CD4-positive, alpha-beta T cell treated with Interleukin-4 for 1 hour (primary cell): ENCODE data around the gene TBC1D12.
"Not testable (repeated sequence)": the region's sequence is repeated elsewhere in the genome, so short reads cannot be mapped to it uniquely, and the experiment has no call there.

Source experiments
- DNase-seq, 2 donors: peaks; one replicate each; pipeline ENCODE4 v3.0.0-alpha.2; 2020 to 2022

TBC1D12 gene

GRCh38 chr10:94461503-94461902 is 59.2 kb downstream of the TBC1D12 start:
- no peak for DNase-seq

DNA sequence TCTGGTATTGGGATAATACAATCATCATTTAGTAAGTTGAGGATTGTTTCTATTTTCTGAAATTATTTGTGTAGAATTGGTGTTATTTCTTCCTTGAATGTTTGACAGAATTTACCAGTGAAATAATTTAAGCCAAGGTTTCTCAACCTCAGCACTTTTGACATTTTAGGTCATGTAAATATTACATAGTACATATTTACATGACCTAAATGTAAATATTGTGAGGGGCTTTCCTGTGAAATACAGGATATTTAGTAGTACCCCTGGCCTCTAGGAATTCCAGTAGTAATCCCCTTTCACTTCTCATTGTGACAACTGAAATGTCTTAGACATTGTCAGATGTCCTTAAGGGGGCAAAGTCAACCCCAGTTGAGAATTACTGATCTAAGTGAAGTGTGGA is 59.8 kb downstream of the TBC1D12 start:
- DNase-seq, result no peak

DNA sequence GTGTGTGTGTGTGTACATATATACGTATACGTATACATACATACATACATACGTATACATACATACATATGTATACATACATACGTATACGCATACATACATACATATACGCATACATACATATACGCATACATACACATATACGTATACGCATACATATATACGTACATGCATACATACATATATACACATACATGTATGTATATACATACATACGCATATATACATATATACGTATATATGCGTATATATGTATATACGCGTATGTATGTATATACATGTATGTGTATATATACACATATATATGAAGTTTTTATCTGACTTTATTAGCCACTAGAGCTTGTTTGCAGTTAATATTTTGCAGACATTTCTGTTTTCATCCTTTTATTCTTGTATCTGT is 63.3 kb downstream of the TBC1D12 start:
- DNase-seq, result no peak

- DNase-seq, result no peak
Observed at GRCh38 chr10:94481410-94481809, 79.1 kb downstream of the TBC1D12 start.

DNA sequence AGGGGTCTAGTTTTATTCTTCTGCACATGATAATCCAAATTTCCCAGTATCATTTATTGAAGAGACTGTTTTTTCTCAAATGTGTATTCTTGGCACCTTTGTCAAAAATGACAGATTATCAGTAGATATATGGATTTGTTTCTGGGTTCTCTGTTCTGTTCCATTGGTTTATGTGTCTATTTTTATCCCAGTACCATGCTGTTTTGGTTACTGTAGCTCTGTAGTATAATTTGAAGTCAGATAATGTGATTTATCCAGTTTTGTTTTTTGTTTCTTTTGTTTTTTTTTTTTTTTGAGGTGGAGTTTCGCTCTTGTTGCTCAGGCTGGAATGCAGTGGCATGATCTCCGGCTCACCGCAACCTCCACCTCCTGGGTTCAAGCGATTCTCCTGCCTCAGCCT is 81.6 kb downstream of the TBC1D12 start:
- no peak for DNase-seq

DNA sequence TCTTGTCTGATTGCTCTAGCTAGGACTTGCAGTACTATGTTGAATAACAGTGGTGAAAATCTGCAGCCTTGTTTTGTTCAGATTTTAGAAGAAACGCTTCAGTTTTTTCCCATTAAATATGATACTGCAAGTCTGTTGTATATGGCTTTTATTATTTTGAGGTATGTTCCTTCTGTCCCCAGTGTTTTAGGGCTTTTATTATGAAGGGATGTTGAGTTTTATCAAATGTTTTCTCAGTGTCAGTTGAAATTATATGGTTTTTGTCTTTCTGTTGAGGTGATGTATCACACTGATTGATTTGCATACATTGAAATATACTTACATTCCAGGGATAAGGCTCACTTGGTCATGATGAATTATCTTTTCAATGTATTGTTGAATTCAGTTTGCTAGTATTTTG is 82.8 kb downstream of the TBC1D12 start:
- DNase-seq, result no peak

GRCh38 chr10:94487575-94487974 is 85.2 kb downstream of the TBC1D12 start:
- no peak for DNase-seq

DNA sequence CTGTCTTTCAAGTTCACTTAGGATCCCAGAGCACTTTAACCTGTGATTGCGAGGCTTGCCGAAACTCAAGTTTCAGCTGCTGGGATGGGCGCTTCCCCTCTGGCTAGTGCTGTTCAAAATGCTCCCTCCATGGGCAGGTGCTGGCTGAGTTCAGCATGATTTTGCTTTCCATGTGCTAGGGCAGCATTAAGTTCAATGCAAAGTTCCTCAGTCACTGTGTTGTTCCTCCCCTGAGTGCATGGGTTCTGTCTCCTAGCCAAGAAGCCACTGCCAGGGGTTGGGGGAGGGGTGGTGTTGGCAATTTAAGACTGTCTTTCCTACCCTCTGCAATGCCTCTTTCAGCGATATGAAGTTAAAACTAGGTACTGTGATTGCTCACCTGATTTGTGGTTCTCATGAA is 86.8 kb downstream of the TBC1D12 start:
- DNase-seq, result no peak

GRCh38 chr10:94489976-94490788 is 87.8 kb downstream of the TBC1D12 start:
- no peak for DNase-seq

DNA sequence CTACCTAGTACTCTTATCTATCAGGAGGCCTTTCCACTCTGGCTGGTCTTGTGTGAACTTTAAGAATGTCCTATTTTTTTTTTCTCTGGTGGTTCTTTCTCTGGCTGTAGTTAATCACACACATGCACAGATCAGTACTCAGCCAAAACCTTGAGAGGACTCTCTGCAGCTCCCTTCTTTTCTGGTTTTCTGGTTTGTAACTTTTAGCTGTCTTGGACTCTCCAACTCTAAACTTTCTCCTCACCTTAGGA is 88.4 kb downstream of the TBC1D12 start:
- no peak for DNase-seq

DNA sequence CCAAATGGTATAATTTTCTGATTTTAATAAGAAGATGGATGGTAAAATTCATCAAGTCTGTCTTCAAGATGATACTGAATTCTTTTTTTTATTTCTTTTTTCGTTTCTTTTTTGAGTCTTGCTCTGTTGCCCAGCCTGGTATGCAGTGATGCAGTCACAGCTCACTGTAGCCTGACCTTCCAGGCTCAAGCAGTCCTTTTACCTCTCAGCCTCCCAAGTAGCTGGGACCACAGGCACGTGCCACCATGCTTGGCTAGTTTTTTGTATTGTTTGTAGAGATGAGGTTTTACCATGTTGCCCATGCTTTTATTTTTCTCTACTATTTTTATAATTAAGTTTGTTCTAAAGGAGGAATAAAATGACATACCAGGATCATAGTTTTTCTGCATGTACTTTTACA is 91.1 kb downstream of the TBC1D12 start:
- DNase-seq, result no peak

GRCh38 chr10:94496010-94496409 is 93.7 kb downstream of the TBC1D12 start:
- DNase-seq, result no peak

GRCh38 chr10:94496646-94497045 is 94.3 kb downstream of the TBC1D12 start:
- DNase-seq, result no peak

- no peak for DNase-seq
Observed at GRCh38 chr10:94500063-94500462, 97.7 kb downstream of the TBC1D12 start.

DNA sequence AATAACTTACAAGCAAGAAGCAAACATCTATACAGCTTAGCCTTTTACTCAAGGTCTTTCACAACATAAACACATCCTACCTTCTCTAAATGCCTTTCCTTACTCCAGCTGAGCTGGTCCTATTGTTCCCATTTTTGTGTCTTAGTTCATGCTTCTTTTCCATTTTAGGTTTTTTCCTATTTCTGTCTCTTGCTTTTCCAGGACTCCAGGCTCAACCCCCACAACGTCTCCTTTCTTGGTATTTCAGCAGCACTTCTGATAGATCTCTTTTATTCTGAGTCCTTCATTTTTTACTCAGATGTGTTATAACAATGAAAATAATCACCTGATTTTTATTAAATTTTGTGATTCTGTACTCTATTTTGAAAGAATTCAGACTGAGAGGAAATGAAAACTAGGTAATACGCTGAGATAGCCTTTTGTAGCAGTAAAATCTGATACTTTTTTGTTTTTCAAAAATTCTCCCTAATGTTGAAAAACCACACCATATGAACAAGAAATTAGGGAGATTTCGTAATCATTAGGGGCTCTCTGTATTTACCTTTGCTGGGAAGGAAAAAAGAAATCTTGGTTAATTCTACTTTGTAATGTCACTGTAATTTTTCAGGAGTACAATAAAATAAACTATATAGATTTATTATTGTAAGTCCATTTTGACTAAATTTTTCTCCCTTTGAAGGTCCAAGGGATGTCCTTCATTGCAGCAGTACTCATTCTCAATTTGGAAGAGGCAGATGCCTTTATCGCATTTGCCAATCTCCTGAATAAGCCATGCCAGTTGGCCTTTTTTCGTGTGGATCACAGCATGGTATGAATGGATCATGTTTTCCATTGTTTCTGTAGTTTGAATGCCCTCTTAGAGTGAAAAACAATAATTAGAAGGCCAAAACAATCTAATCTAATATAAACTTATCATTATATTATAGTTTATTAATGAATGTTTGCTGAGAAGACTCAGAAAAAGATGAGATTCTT is 119.2 kb downstream of the TBC1D12 start:
- DNase-seq, result no peak

DNA sequence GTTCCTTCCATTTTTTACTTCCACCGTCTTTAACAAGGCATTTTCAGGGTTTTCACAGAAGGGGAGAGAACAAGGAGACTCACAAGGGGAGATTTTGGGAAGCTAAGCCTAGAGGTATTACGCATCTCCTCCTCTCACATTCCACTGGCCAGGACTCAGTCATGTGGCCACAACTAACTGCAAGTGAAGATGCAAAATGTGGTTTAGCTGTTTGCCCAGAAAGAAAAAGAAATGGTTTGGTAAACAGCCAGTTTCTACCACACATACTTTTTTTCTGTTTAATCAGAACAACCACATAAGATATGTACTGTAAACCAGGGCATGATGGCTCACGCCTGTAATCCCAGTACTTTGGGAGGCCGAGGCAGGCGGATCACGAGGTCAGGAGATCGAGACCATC is 121.8 kb downstream of the TBC1D12 start:
- no peak for DNase-seq

DNA sequence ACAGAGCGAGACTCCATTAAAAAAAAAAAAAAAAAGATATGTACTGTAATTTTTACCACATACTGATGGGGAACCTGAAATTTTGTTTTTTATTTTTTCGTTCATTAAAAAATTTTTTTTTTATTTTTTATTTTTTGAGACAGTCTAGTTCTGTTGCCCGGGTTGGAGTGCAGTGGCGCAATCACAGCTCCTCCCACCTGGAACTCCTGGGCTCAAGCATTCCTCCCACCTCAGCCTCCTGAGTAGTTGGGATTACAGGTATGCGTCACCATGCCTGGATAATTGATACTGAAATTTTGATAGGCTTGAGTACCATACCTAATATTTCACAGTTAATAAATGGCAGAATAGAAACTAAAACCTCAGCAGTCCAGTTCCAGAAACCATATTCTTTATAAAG is 122.4 kb downstream of the TBC1D12 start:
- no peak for DNase-seq

DNA sequence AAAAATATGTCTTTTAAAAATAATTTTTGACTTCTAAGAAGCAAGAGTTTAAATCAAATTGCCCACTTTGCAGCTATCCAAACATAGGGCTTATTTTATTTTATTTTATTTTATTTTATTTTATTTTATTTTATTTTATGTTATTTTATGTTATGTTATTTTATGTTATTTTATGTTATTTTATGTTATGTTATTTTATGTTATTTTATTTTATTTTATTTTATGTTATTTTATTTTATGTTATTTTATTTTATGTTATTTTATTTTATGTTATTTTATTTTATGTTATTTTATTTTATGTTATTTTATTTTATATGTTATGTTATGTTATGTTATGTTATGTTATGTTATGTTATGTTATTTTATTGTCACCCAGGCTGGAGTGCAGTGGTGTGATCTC is 129.2 kb downstream of the TBC1D12 start:
- DNase-seq, result not testable (repeated sequence)

DNA sequence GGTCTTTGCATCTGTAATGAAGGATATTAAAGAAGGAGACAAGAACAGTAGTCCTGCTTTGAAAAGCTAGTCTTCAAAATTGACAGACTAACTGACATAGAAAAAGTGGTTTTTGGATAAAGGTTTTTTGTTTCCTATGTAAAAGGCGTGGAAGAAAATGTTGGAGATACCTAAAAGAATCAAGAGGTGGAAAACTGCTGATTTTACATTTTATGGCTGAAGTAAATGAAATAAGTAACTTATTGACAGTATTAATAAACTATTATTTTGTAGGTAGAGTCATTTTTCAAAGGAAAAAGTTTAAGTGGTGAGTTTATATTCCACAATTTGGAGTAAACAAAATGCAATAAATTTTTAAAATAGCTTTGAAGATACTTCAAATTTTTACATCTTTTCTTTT is 130.7 kb downstream of the TBC1D12 start:
- DNase-seq, result no peak

- not testable (repeated sequence) for DNase-seq
Observed at GRCh38 chr10:94542282-94542681, 139.9 kb downstream of the TBC1D12 start.

GRCh38 chr10:94545391-94546048 is 143.2 kb downstream of the TBC1D12 start, which contains the start of gene HELLS:
Gene HELLS (plus strand): TSS chr10:94545788. CDS start chr10:94545922, 134 bp downstream.
- peak; percentile 75 to 83 for DNase-seq

DNA sequence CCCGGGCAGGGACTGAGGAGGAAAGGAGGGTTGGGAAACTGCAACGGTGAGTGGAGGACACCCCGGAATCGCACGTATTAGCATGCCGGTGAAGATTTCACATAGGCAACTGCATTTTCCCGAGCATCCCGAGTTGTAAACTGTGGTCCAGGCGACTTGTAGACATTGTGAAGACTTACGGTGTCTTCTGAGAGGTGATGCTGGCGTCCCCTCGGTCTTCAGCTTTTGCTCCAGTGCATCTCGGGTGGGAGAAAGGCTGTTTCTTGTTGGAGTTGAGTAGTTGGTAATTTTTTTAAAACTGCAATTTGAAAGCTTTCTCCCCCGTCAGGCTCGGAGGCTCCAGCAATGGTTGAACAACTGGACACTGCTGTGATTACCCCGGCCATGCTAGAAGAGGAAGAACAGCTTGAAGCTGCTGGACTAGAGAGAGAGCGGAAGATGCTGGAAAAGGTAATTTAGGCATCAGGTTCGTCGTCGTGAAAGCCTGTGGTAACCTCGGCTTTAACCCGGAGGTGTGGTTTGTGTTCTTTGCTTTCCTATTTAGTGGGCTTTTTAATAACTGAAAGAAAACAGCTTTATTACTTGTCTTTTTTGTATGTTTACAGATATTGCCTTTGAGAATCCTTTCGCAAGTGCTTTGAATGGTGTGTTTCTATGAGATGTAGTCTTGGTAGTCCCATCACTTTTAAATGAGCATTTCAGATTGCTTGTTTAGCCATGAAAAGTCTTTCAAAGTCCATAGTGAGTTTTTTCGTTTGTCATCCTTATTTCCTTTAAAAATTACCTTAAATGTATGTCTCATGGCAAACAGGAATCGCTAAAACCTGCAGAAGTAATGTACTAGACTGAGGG is 143.9 kb downstream of the TBC1D12 start:
- DNase-seq, result peak in 1 of 2 donors; percentile 18

DNA sequence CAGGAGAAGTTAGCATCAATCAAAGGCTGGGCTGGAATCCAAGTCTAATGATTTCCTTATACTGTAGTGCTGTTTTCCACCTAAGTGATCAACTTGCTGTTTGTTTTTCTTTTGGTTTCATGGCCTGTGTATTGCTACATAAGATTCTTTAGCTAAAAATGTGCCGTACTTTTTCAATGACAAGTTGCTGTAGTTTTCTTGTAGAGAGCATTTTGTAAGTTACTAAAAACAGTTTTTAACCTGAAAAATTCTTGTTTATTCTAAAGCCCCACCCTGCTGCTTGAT is 144.5 kb downstream of the TBC1D12 start:
- peak in 1 of 2 donors; percentile 4 for DNase-seq
